NCI-H69 (cell line): ENCODE results near the gene RIPK1.
"Not testable (repeated sequence)": the region's sequence is repeated elsewhere in the genome, so short reads cannot be mapped to it uniquely, and the experiment has no call there.

Experiments used
- DNase-seq: peaks from one replicate; lab custom pipeline; 2025; lab: John Stamatoyannopoulos, UW

RIPK1 gene

DNA sequence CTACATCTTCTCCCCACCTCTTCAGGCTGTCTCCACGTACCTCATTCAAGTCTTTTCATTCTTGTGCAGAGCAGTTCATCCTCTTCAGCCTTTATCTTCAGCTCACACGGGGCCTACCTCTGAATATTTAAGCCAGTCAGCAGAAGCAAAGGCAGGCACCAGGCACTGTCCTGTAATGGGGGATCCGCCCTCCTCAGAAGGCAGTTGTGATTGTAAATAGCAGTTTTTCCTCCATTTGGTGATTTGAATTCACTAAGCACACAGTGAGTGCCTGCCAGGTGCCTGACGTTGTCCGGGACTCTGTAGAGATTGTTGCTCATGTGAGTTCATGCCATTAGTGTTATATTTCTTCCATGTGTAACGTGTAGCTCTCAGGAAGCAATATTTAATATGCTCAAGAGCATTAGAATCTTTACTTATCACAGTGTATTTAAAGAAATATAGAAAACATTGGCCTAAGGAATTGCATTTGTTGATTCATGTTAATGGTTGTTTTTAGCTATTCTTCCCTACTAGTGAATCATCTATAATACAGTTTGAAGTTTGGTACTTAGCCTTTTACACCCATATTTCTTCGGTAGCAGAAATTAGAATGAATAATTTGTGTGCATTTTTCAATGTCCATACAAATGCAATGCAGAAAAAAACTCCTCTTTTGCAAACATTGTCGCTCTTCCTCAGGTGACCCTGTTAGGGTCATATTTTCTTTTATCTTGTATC is 68.2 kb downstream of the RIPK1 start:
- DNase-seq = no peak

DNA sequence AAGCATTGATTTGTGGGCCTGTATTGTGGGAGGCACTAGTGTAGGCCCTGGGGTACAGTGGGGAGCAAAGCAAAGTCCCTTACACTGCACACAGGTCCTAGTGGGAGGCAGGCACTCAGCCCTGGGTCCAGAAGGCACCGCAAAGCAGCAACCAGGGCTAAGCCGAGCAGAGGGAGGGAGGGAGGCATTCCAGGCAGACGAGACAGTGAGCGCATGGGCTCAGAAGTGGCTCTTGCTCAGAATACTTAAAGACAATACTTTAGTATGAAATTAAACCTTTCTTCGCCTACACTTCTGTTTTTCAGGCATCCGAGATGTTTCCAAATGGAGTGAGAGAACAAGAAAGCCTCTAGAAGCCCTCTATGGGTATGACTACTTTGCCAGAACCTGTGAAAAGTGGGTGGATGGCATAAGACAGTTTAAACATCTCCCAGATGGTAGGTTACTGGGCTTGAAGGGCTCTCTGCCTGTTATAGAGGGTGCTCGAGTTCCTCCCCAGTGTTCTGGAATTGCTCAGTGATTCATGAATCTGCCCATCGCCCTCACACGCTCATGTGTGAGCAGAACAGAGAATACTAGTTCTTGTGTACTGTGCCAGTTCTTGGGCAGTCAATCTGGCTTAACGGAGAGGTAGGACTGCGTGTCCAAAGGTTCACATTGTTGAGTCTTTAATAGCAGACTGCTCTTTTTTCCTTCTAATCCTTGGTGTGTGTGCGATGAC is 68.9 kb downstream of the RIPK1 start:
- DNase-seq = no peak

DNA sequence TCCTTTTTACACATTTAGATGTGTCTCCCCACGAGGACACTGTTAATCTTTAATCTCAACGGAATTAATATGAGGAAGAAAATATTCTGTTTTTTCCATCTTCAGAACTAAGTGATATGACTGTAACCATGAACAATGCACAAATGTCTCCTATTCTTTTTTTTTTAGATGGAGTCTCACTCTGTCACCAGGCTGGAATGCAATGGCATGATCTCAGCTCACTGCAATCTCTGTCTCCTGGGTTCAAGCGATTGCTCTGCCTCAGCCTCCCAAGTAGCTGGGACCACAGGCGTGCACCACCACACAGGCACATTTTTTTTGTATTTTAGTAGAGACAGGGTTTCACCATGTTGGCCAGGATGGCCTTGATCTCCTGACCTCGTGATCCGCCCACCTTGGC is 69.6 kb downstream of the RIPK1 start:
- DNase-seq = not testable (repeated sequence)

DNA sequence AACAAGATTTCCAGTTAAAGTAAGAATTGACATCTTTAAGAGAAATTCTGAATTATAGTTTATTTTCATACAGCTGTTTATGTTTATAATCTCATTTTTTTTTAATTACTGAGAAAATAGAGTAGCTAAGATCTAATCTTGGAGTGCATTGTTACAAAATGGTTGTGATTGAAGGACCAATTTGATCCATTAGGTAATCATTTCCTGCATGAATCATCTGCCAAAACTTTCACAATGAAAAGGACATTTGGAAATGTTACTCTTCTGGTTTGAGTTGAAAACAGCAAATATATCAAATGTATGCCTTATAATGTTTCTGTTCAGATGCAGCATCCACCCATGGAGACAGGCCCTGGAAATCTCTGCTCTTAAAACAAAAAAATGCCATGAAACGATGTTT is 70.0 kb downstream of the RIPK1 start:
- no peak for DNase-seq

DNA sequence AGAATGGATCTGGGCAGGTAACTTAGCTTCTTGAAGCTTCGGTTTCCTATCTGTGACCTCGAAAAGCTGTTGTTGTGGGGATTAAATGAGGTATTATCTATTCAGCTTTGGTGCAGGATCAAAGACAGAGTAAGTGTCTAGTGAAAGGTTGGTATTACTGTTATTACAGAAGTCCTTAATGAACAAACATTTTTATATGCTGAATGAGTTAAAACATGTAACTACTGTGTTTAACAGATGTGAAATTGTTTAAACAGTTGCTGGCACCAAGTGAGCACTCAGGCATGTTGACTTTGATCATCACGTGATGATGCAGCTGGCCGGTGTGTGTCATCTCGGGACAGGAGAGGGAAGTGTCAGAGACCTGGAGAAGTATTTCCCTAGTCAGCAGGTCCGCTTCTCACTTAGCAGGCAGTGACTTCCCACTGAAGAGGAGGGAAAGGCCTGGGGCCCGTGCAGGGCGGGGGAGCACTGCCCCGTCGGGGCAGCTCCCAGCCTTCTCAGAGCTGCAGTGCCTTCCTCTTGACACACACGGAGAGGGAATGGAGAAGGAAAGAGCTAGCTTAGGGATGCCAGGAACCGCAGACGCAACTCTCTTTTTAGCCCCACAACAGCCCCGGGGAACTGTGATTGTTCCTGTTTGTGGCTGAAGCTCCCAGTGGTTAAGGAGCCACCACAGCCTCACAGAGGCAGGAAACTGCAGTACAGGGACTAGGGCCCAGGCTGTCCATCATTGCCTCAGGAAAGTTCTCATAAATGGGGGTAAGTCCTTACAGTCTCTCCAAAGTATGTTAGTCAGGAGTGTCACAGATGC is 71.0 kb downstream of the RIPK1 start:
- peak; percentile 94 for DNase-seq

DNA sequence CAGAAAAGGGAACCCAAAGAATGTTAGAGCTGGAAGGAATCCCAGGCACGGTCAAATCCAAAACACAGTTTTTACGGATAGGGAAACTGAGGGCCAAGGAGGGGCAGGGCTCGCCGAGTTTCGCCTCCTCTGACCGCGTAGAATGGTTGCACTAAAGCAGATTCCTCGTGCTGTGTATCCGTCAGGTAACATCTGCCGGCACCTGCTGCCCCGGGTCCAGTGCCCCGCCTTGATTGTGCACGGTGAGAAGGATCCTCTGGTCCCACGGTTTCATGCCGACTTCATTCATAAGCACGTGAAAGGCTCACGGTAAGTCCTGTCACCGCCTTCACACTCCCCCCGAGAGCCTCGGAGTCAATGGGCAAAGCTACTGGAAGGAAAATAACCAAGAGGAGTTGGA is 71.9 kb downstream of the RIPK1 start:
- DNase-seq = no peak

DNA sequence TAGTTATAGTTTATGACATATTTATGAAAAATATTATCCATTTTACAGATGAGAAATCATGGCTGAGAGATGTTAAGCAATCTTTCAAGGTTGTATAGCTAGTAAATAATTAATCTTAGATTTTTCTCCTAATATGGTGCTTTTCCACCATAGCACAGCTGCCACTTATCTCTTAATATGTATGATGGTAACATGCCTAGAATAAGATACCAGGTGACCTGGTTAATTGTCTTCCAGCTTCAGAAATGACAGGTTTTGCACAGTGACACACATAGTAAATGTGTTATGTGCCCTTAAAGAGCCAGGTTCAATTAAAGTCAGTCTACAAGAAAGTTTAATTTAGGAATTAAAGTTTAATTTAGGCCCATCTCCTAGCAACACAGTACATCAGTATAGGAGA is 74.2 kb downstream of the RIPK1 start:
- DNase-seq = no peak

DNA sequence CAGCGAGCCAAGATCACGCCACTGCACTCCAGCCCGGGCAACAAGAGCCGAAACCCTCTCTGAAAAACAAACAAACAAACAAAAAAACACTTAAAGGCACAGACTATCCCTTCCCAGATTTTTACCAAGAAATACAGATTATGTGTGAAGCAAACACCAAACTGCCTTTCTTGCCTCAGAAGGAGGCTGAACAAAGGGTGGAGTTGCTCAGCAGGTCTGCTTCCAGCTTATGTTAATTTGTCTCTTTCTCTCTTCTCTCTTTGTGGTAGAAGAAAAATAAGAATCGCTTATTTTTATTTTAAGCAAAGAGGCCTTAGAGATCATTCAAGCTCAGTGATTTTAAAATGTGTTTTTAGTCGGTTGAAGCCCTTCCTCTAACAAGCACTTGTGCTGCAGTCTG is 74.9 kb downstream of the RIPK1 start:
- DNase-seq = no peak

DNA sequence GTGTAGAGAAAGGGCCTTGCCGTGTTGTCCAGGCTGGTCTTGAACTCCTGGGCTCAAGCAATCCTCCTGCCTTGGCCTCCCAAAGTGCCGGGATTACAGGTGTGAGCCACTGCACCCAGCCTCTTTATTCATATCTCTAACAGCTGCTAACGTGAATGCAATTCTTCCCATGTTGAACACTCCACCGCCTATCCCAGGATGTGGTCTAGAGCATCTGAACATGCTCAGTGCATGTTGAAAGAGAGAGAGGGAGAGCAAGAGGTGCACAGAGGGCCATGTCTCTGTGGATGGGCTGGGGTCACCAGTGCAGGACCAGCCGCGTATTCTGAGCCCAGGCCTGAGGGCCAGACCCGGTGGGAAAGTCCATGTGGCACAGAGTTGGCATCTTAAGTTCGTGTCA is 76.3 kb downstream of the RIPK1 start:
- DNase-seq = no peak

DNA sequence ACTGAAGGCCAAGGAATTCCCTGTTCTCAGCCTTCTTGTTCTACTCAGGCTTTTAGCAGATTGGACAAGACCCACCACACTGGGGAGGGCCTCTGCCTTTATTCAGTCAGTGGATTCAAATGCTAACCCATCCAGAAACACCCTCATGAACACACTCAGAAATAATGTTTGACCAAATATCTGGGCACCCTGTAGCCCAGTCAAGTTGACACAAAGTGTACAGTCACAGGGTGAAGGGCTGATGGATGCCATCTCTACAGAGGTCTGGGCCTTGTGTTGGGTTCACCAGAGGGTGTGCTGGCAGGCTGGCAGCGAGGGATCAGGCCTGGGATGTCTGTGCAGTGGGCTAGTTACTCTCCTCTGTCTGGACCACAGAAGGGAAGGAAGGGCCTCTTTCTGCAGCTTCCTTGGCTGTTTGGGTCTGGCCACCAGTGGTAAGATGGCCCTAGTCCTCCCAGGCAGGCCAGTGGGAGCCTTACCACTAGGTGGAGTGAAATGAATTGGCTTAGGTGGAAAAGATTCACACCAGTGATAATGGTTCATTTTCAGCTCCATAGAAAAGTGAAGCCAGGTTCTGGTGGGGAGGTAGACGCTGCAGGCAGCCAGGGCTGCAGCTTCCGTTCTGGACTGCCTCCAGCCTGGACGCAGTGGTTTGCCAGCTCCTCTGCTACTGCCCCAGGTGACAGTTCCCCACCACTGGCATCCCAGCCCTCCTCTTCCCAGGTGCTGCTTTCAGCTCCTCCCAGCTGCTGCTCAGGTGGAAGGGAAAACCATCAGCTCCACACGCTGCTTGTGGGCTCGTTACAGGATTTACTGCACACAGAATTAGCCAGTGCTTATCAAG is 79.8 kb downstream of the RIPK1 start:
- DNase-seq = peak; percentile 17

DNA sequence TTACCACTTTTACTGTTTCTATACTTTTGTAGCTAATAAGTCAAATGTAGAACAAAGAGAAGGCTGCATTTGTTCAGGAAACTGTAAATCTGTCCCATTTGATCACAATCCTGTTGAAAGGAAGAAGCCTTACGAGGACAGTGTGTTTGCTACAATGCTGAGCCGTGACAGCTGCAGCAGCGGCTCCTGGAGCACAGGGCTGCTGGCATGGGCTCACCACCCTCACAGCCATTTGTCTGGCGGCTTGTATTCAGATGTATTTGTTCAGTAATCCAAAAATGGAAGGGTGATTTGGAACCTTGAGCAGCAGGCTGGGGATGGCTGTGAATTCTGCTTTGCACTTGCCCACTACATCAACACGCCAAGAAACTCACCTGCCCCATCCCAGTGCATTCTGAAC is 83.4 kb downstream of the RIPK1 start:
- DNase-seq = peak; percentile 56

DNA sequence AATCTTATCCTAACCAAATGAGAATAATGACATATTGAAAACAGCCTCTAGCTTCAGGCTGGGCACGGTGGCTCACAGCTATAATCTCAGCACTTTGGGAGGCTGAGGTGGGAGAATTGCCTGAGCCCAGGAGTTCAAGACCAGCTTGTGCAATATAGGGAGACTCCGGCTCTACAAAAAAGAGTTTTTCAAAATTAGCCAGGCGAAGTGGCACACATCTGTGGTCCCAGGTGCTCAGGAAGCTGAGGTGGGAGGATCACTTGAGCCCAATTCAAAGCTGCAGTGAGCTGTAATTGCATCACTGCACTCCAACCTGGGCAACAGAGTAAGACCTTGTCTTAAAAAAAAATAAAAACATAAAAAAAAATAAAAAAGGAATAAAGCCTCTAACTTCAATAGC is 84.4 kb downstream of the RIPK1 start:
- no peak for DNase-seq

DNA sequence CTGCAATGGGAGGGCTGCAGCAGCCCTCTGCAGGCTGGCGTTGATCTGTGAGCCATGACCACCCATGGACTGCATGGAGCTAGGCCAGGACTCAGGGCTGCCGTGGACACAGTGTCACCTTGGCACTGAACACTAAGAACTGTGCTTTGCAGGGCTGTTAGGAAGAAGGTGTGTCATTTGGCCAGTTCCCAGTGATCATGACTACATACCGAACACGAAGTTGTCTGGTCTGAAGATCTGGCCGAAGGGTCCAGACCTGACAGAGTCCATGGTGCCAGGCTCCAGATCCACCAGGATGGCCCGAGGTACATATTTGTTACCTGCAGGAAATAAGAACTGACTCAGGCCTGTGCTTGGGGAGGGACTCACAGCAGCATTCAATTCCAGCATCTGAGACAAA is 87.1 kb downstream of the RIPK1 start:
- not testable (repeated sequence) for DNase-seq

DNA sequence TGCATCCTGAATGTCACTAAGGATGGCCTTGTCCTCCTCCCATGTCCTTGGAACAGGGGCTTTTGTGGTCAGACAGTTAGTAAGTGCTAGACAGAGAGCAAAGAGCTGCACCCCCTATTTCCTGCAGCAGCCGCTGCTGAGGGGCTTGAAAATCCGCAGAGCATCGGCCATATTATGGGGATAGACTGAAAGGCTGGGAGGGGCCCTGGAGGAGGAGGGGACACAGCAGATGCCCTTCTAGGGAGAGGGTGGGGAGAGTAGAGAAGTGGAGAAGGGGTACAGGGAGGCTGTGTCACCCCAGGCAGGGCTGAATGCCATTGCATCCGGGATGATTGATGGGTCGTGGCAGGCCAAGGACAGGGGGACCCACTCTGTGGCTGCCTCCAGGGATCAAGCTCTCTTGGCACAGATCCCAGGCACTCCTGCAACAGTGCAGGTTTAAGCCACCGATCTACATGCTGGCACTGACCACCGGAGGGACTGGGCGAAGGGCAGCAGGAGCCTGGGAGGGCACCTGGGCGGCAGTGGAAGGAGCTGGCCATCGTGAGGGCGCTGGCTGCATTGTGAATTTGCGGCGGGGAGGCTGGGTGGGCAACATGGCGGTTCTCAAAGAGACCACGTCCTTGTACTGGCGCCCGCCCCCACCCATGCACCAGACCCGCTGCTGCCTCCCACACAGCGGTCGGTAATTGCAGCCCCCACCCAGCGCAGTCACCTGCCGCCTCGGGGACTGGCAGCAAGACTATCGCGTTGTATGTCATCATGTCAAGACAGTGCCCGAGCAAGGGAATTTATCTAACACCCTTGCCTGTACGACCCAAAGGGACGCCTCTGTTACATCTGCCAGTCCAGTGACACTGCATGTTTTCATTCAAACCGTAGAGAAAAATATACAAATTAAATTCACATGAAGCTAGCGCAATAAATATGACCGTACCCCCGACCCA is 88.2 kb downstream of the RIPK1 start:
- peak; percentile 67 for DNase-seq

DNA sequence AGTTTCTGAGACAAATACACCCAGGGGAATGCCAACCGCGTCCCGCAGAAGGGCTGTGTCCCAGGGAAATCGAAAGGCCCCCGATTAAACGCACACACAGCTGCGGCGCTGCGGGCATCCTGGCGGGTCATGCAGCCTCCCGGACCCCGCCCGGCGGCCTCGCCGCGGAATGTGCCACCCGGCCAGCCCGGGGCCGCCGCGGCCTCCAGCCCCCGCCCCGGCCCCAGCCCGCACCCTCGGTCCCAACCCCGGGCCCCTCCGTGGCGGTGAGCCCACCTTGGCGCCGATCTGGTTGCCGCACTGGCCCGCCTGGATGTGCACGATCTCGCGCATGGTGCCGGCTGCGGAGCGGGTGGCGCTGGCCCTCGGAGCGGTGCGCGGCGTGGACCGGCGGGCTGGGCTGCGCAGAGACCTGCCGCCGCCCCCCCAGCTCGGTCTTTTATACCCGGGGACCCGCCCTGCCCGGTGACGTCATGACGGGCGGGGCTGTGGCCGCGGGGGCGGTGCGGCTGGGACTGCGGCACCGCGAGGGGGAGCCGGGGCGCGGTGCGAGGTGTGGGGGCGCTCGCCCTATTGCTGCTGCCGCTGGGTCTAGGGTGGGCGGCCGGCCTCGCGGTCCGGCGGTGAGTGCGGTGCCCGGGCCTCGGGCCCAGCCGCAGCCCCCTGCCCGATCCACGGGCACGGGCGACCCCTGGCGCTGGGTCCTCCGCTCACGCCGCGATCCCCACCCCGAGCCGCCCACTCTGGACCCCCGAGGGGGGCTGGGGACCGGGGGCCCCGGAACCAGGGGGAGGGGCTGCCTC is 89.0 kb downstream of the RIPK1 start, which contains the start of gene TUBB2A:
Gene TUBB2A, minus strand, starts transcription at position 414 of the 803 bp plus-strand sequence. Its CDS starts 81 bp downstream, at position 333.
- DNase-seq = peak; percentile 92

DNA sequence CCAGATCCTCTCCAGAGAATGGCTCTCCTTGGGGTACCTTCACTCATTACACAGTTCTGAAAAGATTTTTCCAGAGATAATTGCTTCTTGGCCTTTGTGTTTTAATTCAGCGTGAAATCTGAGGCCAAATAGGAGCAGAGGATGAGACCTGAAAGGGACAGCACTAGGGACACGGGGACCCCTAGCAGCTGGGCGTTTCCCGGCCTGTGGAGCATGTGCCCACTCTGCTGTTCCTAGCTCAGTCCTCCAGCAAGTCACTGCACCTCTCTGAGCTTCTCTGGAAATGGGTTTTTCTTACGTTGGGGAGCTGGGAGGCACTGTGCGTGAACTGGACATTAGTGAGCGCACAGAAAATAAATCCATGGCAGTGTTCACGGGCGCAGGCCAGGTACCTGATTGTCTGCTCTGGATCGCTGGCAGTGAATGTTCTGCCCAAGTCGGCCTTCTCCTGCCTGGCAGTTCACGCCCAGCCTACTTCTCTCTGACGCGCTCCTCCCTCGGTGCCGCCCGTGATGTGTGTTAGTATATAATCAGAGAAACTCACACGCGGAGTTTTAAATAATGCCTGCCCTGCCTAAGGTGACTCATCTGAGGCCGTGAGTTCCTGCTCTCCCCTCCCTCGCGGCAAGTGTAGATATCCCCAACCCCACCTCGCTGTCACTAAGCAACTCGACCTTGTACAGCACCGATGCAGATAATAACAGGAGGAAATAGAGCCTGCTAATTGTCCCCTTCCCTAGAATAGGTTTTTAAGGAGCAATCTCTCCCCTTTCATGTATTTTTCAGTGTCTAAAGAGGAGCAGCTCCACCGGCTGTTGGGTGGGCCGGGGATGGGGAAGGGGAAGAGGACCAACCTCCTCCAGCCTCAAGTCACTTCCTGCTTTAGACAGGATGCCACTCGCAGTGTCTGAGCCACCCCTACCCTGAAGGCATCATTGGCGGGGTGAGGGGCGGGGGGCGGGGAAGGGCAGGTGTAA is 91.8 kb downstream of the RIPK1 start:
- peak; percentile 94 for DNase-seq

DNA sequence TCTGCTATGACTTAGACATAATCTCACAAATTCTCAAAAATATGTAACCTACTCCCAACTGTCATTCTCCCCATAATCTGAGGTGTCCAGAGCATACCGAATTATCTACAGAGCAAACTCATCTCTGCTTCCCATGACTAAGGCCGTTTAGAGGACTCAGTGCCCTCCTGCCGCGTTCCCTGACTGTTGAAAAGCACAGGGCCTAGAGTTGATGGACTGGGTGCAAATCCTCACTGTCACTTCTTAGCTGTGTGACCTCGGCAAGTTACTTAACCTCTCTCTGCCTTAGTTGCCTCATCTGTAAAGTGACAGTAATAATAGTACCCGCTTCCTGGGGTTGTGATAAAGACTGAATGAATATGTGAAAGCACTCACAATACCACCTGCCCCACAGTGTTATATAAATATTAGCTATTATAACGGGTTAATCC is 93.8 kb downstream of the RIPK1 start:
- peak; percentile 72 for DNase-seq

DNA sequence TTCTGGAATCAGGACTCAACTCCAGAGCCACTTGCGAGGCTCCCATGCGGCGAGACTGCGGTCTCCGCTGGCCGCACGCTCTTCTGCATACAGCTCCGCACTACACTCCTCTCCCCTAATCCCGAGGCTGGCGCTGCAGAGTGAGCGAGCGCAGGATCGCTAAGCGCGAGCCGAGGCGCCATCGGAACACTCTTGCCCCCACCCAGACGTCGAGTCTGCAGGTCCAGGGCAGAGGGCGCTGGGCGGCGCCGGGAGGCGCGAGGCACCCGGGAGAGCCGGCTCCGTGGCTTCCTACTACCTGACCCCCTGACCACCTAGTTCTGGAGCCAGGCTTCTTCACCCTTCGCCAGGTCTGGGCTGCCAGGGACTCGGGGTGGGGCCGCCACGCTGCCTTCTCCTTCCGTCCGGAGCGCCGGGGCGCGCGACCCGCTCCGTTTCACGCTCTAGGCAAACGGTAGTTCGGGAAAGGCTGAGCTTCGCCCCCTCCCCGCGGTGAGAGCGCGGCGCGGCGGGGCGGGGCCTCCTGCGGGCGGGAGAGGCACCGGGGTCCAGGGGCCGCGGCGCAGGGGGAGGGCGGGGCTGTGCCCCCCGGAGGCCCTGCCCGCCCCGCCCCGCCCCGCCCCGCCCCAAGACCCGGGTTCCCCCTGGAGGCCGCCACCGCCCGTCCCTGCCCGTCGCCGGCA is 94.4 kb downstream of the RIPK1 start:
- DNase-seq = peak; percentile 93
